PC-3 (cell line): ENCODE measurements around the gene CYRIA. TPM values are rescaled to one million over a fixed set of nuclear protein-coding genes. Genes with fewer than 3 reads are reported as not detected.

Source experiments
- ATAC-seq: fragments of 200-7000 bp; cut with Tn5 transposase; 2 replicates; pipeline ENCODE4 v1.9.1; 2020; ENCODE audit warnings: mild to moderate bottlenecking, moderate library complexity
- Bru-seq: library from RNA; stranded (reverse); fragments of 400-500 nt; gene quantifications from one replicate; lab custom pipeline; 2021; lab: Mats Ljungman, UMichigan
- BruChase-seq, 2 experiments: library from RNA; stranded (reverse); fragments of 400-500 nt; gene quantifications; one replicate each; lab custom pipeline; 2021; lab: Mats Ljungman, UMichigan
- BruUV-seq: library from RNA; stranded (reverse); fragments of 400-500 nt; replicated peaks from 2 replicates; lab custom pipeline; 2021; lab: Mats Ljungman, UMichigan
- CTCF ChIA-PET: fragments of 300-600 bp; sonication (Branson Sonifier 250); formaldehyde crosslinking; loops from one replicate; lab custom pipeline; 2022; ENCODE audit warnings: antibody characterized with exemption; lab: Charles Lee
- POLR2A ChIA-PET: fragments of 300-600 bp; sonication (Branson Sonifier 250); formaldehyde crosslinking; loops from one replicate; lab custom pipeline; 2022; ENCODE audit warnings: antibody characterized with exemption; ENCODE audit not compliant: unreplicated experiment; lab: Charles Lee
- DNase-seq: peaks from one replicate; pipeline ENCODE4 v3.0.0-alpha.2; 2015
- H2AFZ ChIP-seq: fragments of 300-600 bp; sonication (generic); 2 replicates; pipeline ENCODE4 v1.6.0; 2016; ENCODE audit warnings: antibody characterized with exemption, low read length
- H3F3A ChIP-seq: fragments of 300-600 bp; sonication (generic); one replicate; pipeline ENCODE4 v1.6.0; 2017; ENCODE audit warnings: antibody characterized with exemption, low read length, control low read depth, mild to moderate bottlenecking; ENCODE audit not compliant: unreplicated experiment
- H3K27ac ChIP-seq: fragments of 300-600 bp; sonication (generic); 2 replicates; pipeline ENCODE4 v1.5.1; 2016; ENCODE audit warnings: mild to moderate bottlenecking, low read length
- H3K27me3 ChIP-seq: fragments of 300-600 bp; sonication (generic); 2 replicates; pipeline ENCODE4 v1.6.1; 2016; ENCODE audit warnings: low read length, mixed read lengths
- H3K36me3 ChIP-seq: fragments of 300-600 bp; sonication (generic); 2 replicates; pipeline ENCODE4 v1.6.1; 2016; ENCODE audit warnings: low read depth, mixed run types, low read length, mixed read lengths
- H3K4me1 ChIP-seq: fragments of 300-600 bp; sonication (generic); 2 replicates; pipeline ENCODE4 v1.5.1; 2016; ENCODE audit warnings: low read length; ENCODE audit not compliant: insufficient read depth
- H3K4me2 ChIP-seq: fragments of 300-600 bp; sonication (generic); 2 replicates; pipeline ENCODE4 v1.6.0; 2016; ENCODE audit warnings: low read length
- H3K4me3 ChIP-seq: fragments of 300-600 bp; sonication (generic); 2 replicates; pipeline ENCODE4 v1.5.1; 2016; ENCODE audit warnings: mild to moderate bottlenecking, low read length, mixed read lengths
- H3K79me2 ChIP-seq: fragments of 300-600 bp; sonication (generic); 2 replicates; pipeline ENCODE4 v1.6.1; 2017; ENCODE audit warnings: low read length, mixed read lengths
- H3K9ac ChIP-seq: fragments of 300-600 bp; sonication (generic); 2 replicates; pipeline ENCODE4 v1.6.0; 2016; ENCODE audit warnings: mild to moderate bottlenecking, low read length
- H3K9me2 ChIP-seq: fragments of 300-600 bp; sonication (generic); replicated peaks from 2 replicates; pipeline ENCODE4 v1.6.1; 2016; ENCODE audit warnings: mixed run types, low read length, mixed read lengths
- H3K9me3 ChIP-seq: fragments of 300-600 bp; sonication (generic); 2 replicates; pipeline ENCODE4 v1.6.1; 2016; ENCODE audit warnings: low read length, mixed read lengths
- H4K20me1 ChIP-seq: fragments of 300-600 bp; sonication (generic); 2 replicates; pipeline ENCODE4 v1.6.1; 2016; ENCODE audit warnings: low read length, mixed read lengths
- CTCF ChIP-seq: fragments of 300-600 bp; sonication (generic); conservative IDR thresholded peaks from 2 replicates; pipeline ENCODE4 v1.5.1; 2017; ENCODE audit warnings: antibody characterized with exemption, low read depth, mild to moderate bottlenecking, low read length
- EZH2 ChIP-seq: fragments of 300-600 bp; sonication (generic); IDR thresholded peaks from one replicate; pipeline ENCODE4 v1.6.1; 2017; ENCODE audit warnings: antibody characterized with exemption, mild to moderate bottlenecking, low read length; ENCODE audit not compliant: unreplicated experiment
- EZH2phosphoT487 ChIP-seq: fragments of 300-600 bp; sonication (generic); IDR thresholded peaks from 2 replicates; pipeline ENCODE4 v1.6.1; 2018; ENCODE audit warnings: mild to moderate bottlenecking, antibody characterized with exemption, low read length, borderline replicate concordance
- intact Hi-C: fragments of 100-400 bp; cut with micrococcal nuclease; formaldehyde crosslinking; loops from 2 replicates; pipeline ENCODE4 v1.9.0; 2023
- long read RNA-seq: library from polyadenylated mRNA; unstranded; transcript quantifications from one replicate; pipeline ENCODE4 v2.0.0, GENCODE V29; 2021; ENCODE audit not compliant: unreplicated experiment
- total RNA-seq: library from RNA; depleted of rRNA; stranded (reverse); fragments of >200 nt; gene quantifications from 2 replicates; pipeline ENCODE4 v1.2.3, GENCODE V29; 2014; rRNA removed

Gene CYRIA
- total RNA-seq (0.15 TPM in 1 of 2 replicates, not detected in the other), Bru-seq, nascent RNA (percentile 4 among the genes with signal in this experiment), BruChase-seq, experiment 1, labeled RNA remaining after a 6-hour chase (percentile 4 among the genes with signal in this experiment), BruChase-seq, experiment 2, labeled RNA remaining after a 2-hour chase (percentile 4 among the genes with signal in this experiment)
- long read RNA-seq = 0 reads

- intact Hi-C loops = no loop called here
- no peak within 1 kb of the TSS for H3K9ac ChIP-seq
- ChIA-PET POLR2A (no interaction called here), CTCF (no interaction called here)
- DNase-seq = no peak
- H3K4me2 ChIP-seq = no peak within 1 kb of the TSS
- BruUV-seq = no TSS peak
- no peaks in the 10 kb centered on the region for H3K36me3 ChIP-seq
- no peaks in the 10 kb centered on the region for H3K9me2 ChIP-seq
- no peaks in the 10 kb centered on the region for H4K20me1 ChIP-seq
- H3K4me3 ChIP-seq = no peak within 1 kb of the TSS
- no peaks in the 10 kb centered on the region for H3K79me2 ChIP-seq
- no peaks in the 10 kb centered on the region for H3K4me1 ChIP-seq
- H3K9me3 ChIP-seq = no peaks in the 10 kb centered on the region
- no peak for ATAC-seq
- H3K27me3 ChIP-seq = peaks cover 8% of the 10 kb centered on the region
- TF ChIP-seq EZH2phosphoT487 = no peak
- no peak for TF ChIP-seq CTCF
- no peak for TF ChIP-seq EZH2
- H3K27ac ChIP-seq = no peak within 1 kb of the TSS
- H2AFZ ChIP-seq = no peak within 1 kb of the TSS
- H3F3A ChIP-seq = no peaks in the 10 kb centered on the region
These were observed at the start of gene CYRIA for GRCh38 chr2:16665748-16666448. Gene CYRIA (minus strand): TSS chr2:16665834. CDS start chr2:16588119, 77,715 bp downstream.

GRCh38 chr2:16713011-16713423 lies 47.4 kb upstream of the CYRIA start:
- Histone ChIP-seq H3K79me2 (no peaks in the 10 kb centered on the region), H2AFZ (no peak overlapping the region), H3K4me2 (no peak overlapping the region), H3K9me3 (0 out of 2 replicates have a peak, but pooled peaks cover 9% of the 10 kb centered on the region), H3K4me1 (no peaks in the 10 kb centered on the region), H3K9me2 (no peaks in the 10 kb centered on the region), H3K9ac (no peak overlapping the region), H4K20me1 (no peaks in the 10 kb centered on the region), H3F3A (no peaks in the 10 kb centered on the region), H3K27ac (no peak overlapping the region), H3K36me3 (no peaks in the 10 kb centered on the region), H3K4me3 (no peak overlapping the region), H3K27me3 (no peaks in the 10 kb centered on the region)
- TF ChIP-seq EZH2 = no peak
- no peak for TF ChIP-seq CTCF
- TF ChIP-seq EZH2phosphoT487 = no peak
- DNase-seq (no peak), ATAC-seq (no peak)
- POLR2A ChIA-PET = no interaction called here
- no TSS peak for BruUV-seq
- intact Hi-C loops = no loop called here
- CTCF ChIA-PET = no interaction called here

- Histone ChIP-seq H3F3A (no peaks in the 10 kb centered on the region), H3K9ac (no peak overlapping the region), H2AFZ (no peak overlapping the region), H3K4me1 (no peaks in the 10 kb centered on the region), H3K36me3 (no peaks in the 10 kb centered on the region), H3K27me3 (no peaks in the 10 kb centered on the region), H3K4me2 (no peak overlapping the region), H3K9me3 (0 out of 2 replicates have a peak, but pooled peaks cover 9% of the 10 kb centered on the region), H3K9me2 (no peaks in the 10 kb centered on the region), H4K20me1 (no peaks in the 10 kb centered on the region), H3K79me2 (no peaks in the 10 kb centered on the region), H3K27ac (no peak overlapping the region), H3K4me3 (no peak overlapping the region)
- no TSS peak for BruUV-seq
- no peak for ATAC-seq
- no peak for DNase-seq
- ChIA-PET POLR2A (no interaction called here), CTCF (no interaction called here)
- intact Hi-C loops = no loop called here
- TF ChIP-seq EZH2 = no peak
- no peak for TF ChIP-seq CTCF
- TF ChIP-seq EZH2phosphoT487 = no peak
These were observed 44.1 kb upstream of the CYRIA start for GRCh38 chr2:16709769-16710168.
